Endometrium (tissue), 2 donors: ENCODE results near the gene MRGPRX3.
"Not testable (repeated sequence)": the region's sequence is repeated elsewhere in the genome, so short reads cannot be mapped to it uniquely, and the experiment has no call there.

Experiments
- FAIRE-seq: peaks from 2 replicates; lab custom pipeline; 2012; peaks lifted over from hg19 to GRCh38; lab: Jason Lieb, UNC
- donor health status: control.
- donor health status: control.

Gene MRGPRX3

GRCh38 chr11:18132341-18132740 is at the start of gene MRGPRX3:
MRGPRX3 (plus strand) TSS chr11:18132571; CDS start chr11:18137203, 4,632 bp downstream.
- FAIRE-seq, result no peak

- FAIRE-seq, result no peak
Measured at GRCh38 chr11:18088366-18088765, 44.0 kb upstream of the MRGPRX3 start.

- no peak for FAIRE-seq
Measured at GRCh38 chr11:18088966-18089365, 43.4 kb upstream of the MRGPRX3 start.

GRCh38 chr11:18091731-18092130 is 40.6 kb upstream of the MRGPRX3 start:
- FAIRE-seq, result no peak

- no peak for FAIRE-seq
Measured at GRCh38 chr11:18093959-18094358, 38.4 kb upstream of the MRGPRX3 start.

- no peak for FAIRE-seq
Measured at GRCh38 chr11:18100926-18101656, 31.3 kb upstream of the MRGPRX3 start.

- FAIRE-seq, result no peak
Measured at GRCh38 chr11:18105086-18105801, 27.1 kb upstream of the MRGPRX3 start.

GRCh38 chr11:18105802-18106574 is 26.4 kb upstream of the MRGPRX3 start, which contains the start of gene SAAL1:
SAAL1 (minus strand) TSS chr11:18106082; CDS start chr11:18106041, 41 bp downstream.
- no peak for FAIRE-seq

GRCh38 chr11:18106688-18107087 is 25.7 kb upstream of the MRGPRX3 start:
- FAIRE-seq, result no peak

- no peak for FAIRE-seq
Measured at GRCh38 chr11:18108254-18108653, 24.1 kb upstream of the MRGPRX3 start.

GRCh38 chr11:18111005-18111404 is 21.4 kb upstream of the MRGPRX3 start:
- no peak for FAIRE-seq

GRCh38 chr11:18115360-18116127 is 16.8 kb upstream of the MRGPRX3 start:
- no peak for FAIRE-seq

GRCh38 chr11:18121331-18121828 is 11.0 kb upstream of the MRGPRX3 start:
- not testable (repeated sequence) for FAIRE-seq

- not testable (repeated sequence) for FAIRE-seq
Measured at GRCh38 chr11:18131115-18131514, 1.3 kb upstream of the MRGPRX3 start.

GRCh38 chr11:18135308-18135707 is 2.9 kb downstream of the MRGPRX3 start:
- FAIRE-seq, result no peak

GRCh38 chr11:18137186-18137800 is 4.9 kb downstream of the MRGPRX3 start:
- no peak for FAIRE-seq

- no peak for FAIRE-seq
Measured at GRCh38 chr11:18140145-18140544, 7.8 kb downstream of the MRGPRX3 start.

GRCh38 chr11:18144243-18144642 is 11.9 kb downstream of the MRGPRX3 start:
- no peak for FAIRE-seq

- FAIRE-seq, result no peak
Measured at GRCh38 chr11:18145025-18145424, 12.7 kb downstream of the MRGPRX3 start.

- FAIRE-seq, result no peak
Measured at GRCh38 chr11:18145837-18146236, 13.5 kb downstream of the MRGPRX3 start.

- no peak for FAIRE-seq
Measured at GRCh38 chr11:18151581-18151980, 19.2 kb downstream of the MRGPRX3 start.
